SIG-M5 (cell line): ENCODE data around the gene CLEC17A.
A peak's percentile ranks its signal among the peaks of the same experiment; 100 is the strongest.
"Not testable (repeated sequence)": the region's sequence is repeated elsewhere in the genome, so short reads cannot be mapped to it uniquely, and the experiment has no call there.

Experiments used
- DNase-seq: peaks from one replicate; lab custom pipeline; 2025; lab: John Stamatoyannopoulos, UW

CLEC17A gene

GRCh38 chr19:14559916-14560775 is 22.7 kb upstream of the CLEC17A start:
- no peak for DNase-seq

DNA sequence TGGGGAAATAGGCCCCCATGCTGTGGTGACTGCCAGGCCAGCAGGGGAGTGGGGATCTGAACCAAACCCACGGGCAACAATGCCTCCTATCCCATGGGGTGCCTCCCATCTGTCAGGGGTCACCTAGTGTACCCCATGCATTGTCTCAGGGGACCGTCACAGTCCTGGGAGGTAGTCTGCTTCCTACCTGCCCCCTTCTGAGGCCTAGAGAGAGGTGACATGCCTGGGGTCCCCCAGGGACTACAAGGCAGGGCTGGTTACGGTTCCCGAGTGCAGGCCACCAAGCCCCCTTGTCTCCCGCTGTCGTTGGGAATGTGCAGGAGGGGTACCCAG is 22.1 kb upstream of the CLEC17A start:
- no peak for DNase-seq

GRCh38 chr19:14561249-14561648 is 21.6 kb upstream of the CLEC17A start:
- DNase-seq = no peak

GRCh38 chr19:14561847-14562351 is 21.0 kb upstream of the CLEC17A start:
- no peak for DNase-seq

GRCh38 chr19:14562660-14563589 is 20.0 kb upstream of the CLEC17A start:
- DNase-seq = no peak

GRCh38 chr19:14563590-14563926 is 19.3 kb upstream of the CLEC17A start:
- DNase-seq = no peak

GRCh38 chr19:14563989-14564651 is 18.8 kb upstream of the CLEC17A start:
- no peak for DNase-seq

- not testable (repeated sequence) for DNase-seq
These were observed 18.1 kb upstream of the CLEC17A start for GRCh38 chr19:14564652-14565297.

DNA sequence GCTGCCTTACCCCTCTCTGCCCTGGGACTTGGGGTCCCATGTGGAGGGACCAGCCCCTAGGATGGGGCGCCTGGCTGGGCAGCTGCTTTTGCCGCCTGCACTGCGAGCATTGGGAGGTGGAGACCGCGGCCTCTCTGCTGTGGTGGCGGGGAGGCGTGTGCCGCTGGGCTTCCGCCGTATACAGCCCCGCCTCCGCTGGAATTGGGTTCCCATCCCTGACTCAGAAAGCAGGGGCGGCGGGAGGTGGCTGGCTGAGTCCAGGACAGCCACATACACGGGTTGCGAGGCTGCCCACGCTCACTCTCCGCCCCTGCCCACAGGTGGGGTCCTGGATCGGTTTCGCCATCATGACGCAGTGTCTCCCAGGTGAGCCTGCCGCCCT is 17.6 kb upstream of the CLEC17A start:
- no peak for DNase-seq

GRCh38 chr19:14565765-14566711 is 16.8 kb upstream of the CLEC17A start:
- DNase-seq = no peak

DNA sequence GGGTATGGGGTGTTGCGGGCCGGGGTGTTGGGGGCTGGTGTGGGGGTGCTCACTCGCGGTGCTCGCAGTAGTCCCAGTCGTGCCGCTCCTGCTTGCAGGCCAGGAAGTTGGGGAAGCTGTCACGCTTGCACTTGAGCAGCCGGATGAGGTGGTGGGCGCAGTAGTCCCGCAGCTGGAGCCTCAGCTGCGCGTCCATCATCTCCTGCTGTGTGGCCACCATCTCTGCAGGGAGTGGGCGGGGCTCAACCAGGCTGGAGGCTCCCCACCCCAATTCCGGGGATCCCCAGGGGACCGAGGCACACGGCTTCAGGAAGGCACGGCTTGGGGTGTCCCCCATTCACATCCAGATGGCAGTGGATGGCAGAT is 16.2 kb upstream of the CLEC17A start:
- DNase-seq = no peak

GRCh38 chr19:14567079-14567478 is 15.8 kb upstream of the CLEC17A start:
- no peak for DNase-seq

DNA sequence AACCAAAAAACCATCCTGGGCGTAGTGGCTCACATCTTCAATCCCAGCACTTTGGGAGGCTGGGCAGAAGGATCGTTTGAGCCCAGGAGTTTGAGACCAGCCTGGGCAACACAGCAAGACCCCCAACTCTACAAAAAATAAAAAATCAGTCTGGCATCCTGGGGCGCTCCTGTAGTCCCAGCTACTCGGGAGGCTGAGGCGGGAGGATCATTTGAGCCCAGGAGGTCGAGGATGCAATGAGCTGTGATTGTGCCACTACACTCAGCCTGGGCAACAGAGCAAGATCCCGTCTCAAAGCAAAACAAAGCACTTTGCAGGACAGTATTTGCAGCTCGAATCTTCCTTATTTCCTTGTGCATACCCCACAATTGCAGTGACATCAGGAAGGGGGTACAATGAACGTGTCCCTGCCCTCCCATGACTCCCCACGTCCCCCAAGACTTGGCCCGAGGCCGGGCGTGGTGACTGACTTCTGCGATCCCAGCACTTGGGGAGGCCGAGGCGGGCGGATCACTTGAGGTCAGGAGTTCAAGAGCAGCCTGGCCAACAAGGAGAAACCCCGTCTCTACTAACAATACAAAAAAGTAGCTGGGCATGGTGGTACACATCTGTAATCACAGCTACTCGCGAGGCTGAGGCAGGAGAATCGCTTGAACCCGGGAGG is 11.9 kb upstream of the CLEC17A start:
- no peak for DNase-seq

DNA sequence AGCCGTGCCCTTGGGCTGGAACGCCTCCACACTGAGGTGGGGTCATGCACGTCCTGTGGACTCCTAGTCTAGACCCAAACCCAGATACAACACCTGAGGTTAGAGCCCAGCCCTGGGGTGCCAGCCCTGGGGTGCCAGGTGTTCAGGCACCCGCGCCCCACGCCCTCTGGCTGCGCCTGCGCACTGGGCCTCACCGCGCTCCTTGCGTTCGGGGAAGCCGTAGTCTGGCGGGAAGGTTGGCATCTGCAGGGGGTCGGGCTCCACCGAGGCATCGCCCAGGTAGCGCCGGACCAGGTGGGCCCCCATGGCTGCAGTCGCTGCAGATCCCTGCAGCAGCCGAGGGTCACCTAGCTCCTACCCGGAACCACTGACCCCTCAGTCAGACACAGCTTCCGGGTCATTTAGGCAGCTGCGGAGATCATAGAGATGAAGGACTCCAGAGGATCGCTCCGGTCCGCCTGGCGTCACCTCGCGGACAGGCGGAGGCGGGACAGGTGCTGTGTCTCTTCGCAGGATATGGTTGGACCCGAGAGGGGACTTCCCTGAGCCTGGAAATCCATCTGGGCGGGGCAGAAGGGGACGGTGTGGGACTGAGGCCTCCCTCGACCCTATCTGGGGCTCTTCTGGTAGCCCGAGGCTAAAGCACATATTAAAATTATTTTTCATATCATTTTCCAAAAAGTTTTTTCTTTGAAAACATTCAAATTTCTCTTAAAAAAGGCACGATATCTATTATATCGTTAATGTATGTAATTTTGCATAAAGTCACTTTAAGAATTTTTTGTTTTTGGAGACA is 11.0 kb upstream of the CLEC17A start, which contains the start of gene NDUFB7:
NDUFB7 (minus strand) TSS at position 372 of the 796 bp plus-strand sequence; CDS start at position 306, 66 bp downstream.
- DNase-seq = peak; percentile 36

DNA sequence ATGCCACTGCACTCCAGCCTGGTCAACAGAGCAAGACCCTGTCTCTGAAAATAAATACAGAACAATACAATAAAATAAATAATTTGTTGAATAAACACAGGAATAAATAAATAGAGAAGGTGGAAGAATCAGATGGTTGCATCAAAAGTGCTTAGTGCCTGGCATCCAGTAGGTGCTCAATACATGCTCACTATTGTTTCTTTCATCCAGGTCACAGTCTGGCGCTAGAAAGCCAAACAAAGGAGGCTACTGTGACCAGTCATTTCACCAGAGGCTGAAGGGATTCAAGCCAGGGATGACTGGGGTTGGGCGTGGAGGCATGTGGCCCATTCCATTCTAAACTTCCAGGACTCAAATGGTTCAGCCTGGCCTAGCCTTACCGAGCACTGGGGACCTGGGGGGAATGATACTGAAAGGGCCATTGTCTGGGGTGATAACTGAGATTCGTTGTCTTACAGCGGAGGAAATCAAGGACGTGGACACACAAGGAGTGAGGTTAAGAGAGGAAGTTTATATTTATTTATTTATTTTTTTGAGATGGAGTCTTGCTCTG is 7.4 kb upstream of the CLEC17A start:
- DNase-seq = no peak

DNA sequence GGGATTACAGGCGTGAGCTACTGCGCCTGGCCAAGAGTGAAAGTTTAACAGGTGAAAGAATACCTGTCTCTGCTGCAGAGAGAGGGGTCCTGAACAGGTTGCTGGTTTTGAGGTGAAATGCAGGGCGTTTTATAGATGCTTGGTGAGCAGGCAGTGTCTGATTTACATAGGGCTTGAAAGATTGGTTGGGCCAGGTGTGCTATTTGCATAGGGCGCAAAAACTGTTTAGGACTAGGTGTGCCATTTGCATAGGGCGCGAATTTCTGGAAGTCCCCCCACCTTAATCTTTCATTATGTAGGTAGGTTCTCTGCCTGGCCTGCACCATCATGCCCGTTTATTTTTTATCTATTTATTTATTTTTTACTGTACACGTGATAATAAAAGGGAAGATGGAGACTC is 6.5 kb upstream of the CLEC17A start:
- no peak for DNase-seq

- DNase-seq = no peak
These were observed 5.6 kb upstream of the CLEC17A start for GRCh38 chr19:14577264-14577663.

DNA sequence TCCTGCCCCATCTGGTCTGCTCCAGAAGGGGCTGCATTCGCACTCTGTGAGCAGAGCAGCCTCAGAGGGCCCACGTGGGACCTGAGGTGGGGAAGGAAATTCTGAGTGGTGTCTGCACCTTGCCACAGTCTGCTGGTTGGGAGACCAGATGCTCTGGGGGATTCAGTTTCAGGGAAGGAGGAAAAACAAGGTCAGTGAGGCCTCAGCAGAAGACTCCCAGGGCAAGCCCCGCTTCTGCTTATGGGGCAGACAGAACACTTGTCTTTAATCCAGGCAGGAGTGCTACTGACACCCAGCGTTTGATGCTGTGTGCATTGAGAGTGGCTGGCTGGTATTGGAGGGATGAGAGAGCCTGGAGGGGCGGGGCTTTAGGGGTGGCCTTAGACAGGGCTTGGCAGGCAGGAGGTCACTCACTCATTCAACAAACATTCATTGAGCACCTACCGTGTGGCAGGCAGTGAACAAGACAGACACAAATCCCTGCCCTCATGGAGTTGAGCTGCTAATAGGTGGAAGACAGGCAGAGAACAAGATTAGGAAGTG is 4.9 kb upstream of the CLEC17A start:
- DNase-seq = no peak
